HG03342 (cell line): Measurements from ENCODE around the gene EHD4.

Experiments used
- ATAC-seq: cut with Tn5 transposase; IDR thresholded peaks from one replicate; pipeline ENCODE4 v1.9.1; 2021; ENCODE audit warnings: mild to moderate bottlenecking, moderate library complexity; ENCODE audit not compliant: unreplicated experiment

The EHD4 gene

GRCh38 chr15:41972253-41973242, at the start of gene EHD4:
Gene EHD4, minus strand, starts transcription at chr15:41972557. Its CDS starts 63 bp downstream, at chr15:41972494.
- ATAC-seq = peak; percentile 66

GRCh38 chr15:42021593-42021992, 49.2 kb upstream of the EHD4 start:
- no peak for ATAC-seq

GRCh38 chr15:42020713-42021273, 48.4 kb upstream of the EHD4 start, which contains the start of gene PLA2G4E:
Gene PLA2G4E, minus strand, starts transcription at chr15:42021042. Its CDS starts 12 bp downstream, at chr15:42021030.
- ATAC-seq = no peak

- no peak for ATAC-seq
Observed at GRCh38 chr15:42018306-42019224, 46.2 kb upstream of the EHD4 start.

- no peak for ATAC-seq
Observed at GRCh38 chr15:42016971-42017370, 44.6 kb upstream of the EHD4 start.

GRCh38 chr15:42014406-42014805, 42.0 kb upstream of the EHD4 start:
- ATAC-seq = no peak

GRCh38 chr15:42012928-42013482, 40.6 kb upstream of the EHD4 start:
- no peak for ATAC-seq

- no peak for ATAC-seq
Observed at GRCh38 chr15:42012241-42012640, 39.9 kb upstream of the EHD4 start.

GRCh38 chr15:42011074-42011473, 38.7 kb upstream of the EHD4 start:
- ATAC-seq = peak; percentile 4

- ATAC-seq = peak; percentile 74
Observed at GRCh38 chr15:42010434-42010833, 38.1 kb upstream of the EHD4 start.

GRCh38 chr15:42009474-42009873, 37.1 kb upstream of the EHD4 start:
- ATAC-seq = no peak

GRCh38 chr15:42009022-42009421, 36.7 kb upstream of the EHD4 start:
- ATAC-seq = no peak

GRCh38 chr15:42007386-42007785, 35.0 kb upstream of the EHD4 start:
- ATAC-seq = no peak

- no peak for ATAC-seq
Observed at GRCh38 chr15:42002333-42002732, 30.0 kb upstream of the EHD4 start.

GRCh38 chr15:42001236-42001635, 28.9 kb upstream of the EHD4 start:
- ATAC-seq = no peak

- ATAC-seq = no peak
Observed at GRCh38 chr15:41999290-42000285, 27.2 kb upstream of the EHD4 start.

- no peak for ATAC-seq
Observed at GRCh38 chr15:41997845-41998244, 25.5 kb upstream of the EHD4 start.

GRCh38 chr15:41996921-41997592, 24.7 kb upstream of the EHD4 start:
- no peak for ATAC-seq

- no peak for ATAC-seq
Observed at GRCh38 chr15:41996376-41996775, 24.0 kb upstream of the EHD4 start.
